DND-41 (cell line): ENCODE data around the gene ZDHHC6.

Experiments
- ATAC-seq: fragments of 200-7000 bp; cut with Tn5 transposase; 3 replicates; pipeline ENCODE4 v1.9.1; 2021; ENCODE audit warnings: low read depth; ENCODE audit not compliant: insufficient read depth
- DNase-seq: peaks from one replicate; pipeline ENCODE4 v3.0.0-alpha.2; 2020
- H2AFZ ChIP-seq: 2 replicates; pipeline ENCODE4 v1.6.0; 2012; ENCODE audit warnings: low read depth, low read length
- H3K27ac ChIP-seq: 2 replicates; pipeline ENCODE4 v1.5.1; 2012; ENCODE audit warnings: low read length, inconsistent platforms
- H3K27me3 ChIP-seq: fragments of 200-600 bp; sonication (generic); 2 replicates; pipeline ENCODE4 v1.6.0; 2012; ENCODE audit warnings: low read length, mild to moderate bottlenecking, inconsistent platforms; ENCODE audit not compliant: insufficient read depth, poor library complexity
- H3K36me3 ChIP-seq: 2 replicates; pipeline ENCODE4 v1.5.1; 2012; ENCODE audit warnings: low read length, inconsistent platforms; ENCODE audit not compliant: insufficient read depth
- H3K4me1 ChIP-seq: 2 replicates; pipeline ENCODE4 v1.5.1; 2012; ENCODE audit warnings: mild to moderate bottlenecking, low read length; ENCODE audit not compliant: insufficient read depth
- H3K4me2 ChIP-seq: 2 replicates; pipeline ENCODE4 v1.6.0; 2012; ENCODE audit warnings: mild to moderate bottlenecking, moderate library complexity, low read length, inconsistent platforms; ENCODE audit not compliant: insufficient read depth
- H3K4me3 ChIP-seq, 2 experiments: fragments of 200-600 bp in 1 of 2; shearing (Covaris generic) in 1 of 2; 2 replicates each; pipeline ENCODE4 v1.5.1; 2012 to 2016; ENCODE audit warnings: inconsistent platforms in 2 of 2, low read length in 2 of 2, mild to moderate bottlenecking in 2 of 2, low read depth in 1 of 2, moderate library complexity in 1 of 2
- H3K79me2 ChIP-seq: 2 replicates; pipeline ENCODE4 v1.6.0; 2012; ENCODE audit warnings: low read length, inconsistent platforms; ENCODE audit not compliant: insufficient read depth
- H3K9ac ChIP-seq: 2 replicates; pipeline ENCODE4 v1.6.0; 2012; ENCODE audit warnings: low read depth, mild to moderate bottlenecking, inconsistent platforms, low read length, moderate library complexity
- H3K9me3 ChIP-seq: 2 replicates; pipeline ENCODE4 v1.5.1; 2012; ENCODE audit warnings: low read length, moderate library complexity, mild to moderate bottlenecking, inconsistent platforms; ENCODE audit not compliant: insufficient read depth, severe bottlenecking
- H4K20me1 ChIP-seq: 2 replicates; pipeline ENCODE4 v1.6.0; 2012; ENCODE audit warnings: low read length; ENCODE audit not compliant: insufficient read depth
- EZH2 ChIP-seq: IDR thresholded peaks from 3 replicates; pipeline ENCODE4 v1.6.1; 2012; ENCODE audit warnings: borderline replicate concordance, low read depth, mild to moderate bottlenecking, moderate library complexity, low read length, inconsistent platforms; ENCODE audit not compliant: severe bottlenecking
- TF ChIP-seq, protein P1 (sequence below): IDR thresholded peaks from 2 replicates; pipeline ENCODE4 v1.5.1; 2012; ENCODE audit warnings: borderline replicate concordance, low read length, moderate library complexity, mild to moderate bottlenecking; ENCODE audit not compliant: poor library complexity, severe bottlenecking; ENCODE audit errors: extremely low read depth

ZDHHC6 gene

DNA sequence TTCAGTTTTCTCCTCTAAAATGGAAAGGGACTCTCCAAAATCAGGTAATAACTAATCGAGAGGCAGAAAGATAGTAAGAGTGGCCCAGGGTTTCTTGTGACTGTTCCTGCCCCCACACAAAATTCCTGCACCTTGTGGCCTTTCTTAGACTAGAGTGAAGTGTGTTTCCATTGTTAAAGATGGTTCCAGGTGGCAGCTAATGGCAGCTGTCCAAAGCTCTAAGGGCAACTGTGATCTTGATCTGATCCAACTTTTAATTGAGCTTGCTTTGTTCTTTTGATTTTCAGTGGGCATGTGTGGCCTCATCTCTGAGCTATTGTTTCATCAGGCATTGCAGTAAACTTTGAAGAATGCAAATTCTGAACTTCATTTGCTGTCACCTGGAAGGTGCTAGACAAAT lies 53.4 kb downstream of the ZDHHC6 start:
- no peak for DNase-seq
- no peak for TF ChIP-seq EZH2
- TF ChIP-seq, protein P1, sequence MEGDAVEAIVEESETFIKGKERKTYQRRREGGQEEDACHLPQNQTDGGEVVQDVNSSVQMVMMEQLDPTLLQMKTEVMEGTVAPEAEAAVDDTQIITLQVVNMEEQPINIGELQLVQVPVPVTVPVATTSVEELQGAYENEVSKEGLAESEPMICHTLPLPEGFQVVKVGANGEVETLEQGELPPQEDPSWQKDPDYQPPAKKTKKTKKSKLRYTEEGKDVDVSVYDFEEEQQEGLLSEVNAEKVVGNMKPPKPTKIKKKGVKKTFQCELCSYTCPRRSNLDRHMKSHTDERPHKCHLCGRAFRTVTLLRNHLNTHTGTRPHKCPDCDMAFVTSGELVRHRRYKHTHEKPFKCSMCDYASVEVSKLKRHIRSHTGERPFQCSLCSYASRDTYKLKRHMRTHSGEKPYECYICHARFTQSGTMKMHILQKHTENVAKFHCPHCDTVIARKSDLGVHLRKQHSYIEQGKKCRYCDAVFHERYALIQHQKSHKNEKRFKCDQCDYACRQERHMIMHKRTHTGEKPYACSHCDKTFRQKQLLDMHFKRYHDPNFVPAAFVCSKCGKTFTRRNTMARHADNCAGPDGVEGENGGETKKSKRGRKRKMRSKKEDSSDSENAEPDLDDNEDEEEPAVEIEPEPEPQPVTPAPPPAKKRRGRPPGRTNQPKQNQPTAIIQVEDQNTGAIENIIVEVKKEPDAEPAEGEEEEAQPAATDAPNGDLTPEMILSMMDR, result no peak
- Histone ChIP-seq H3K4me1 (peaks cover 15% of the 10 kb centered on the region), H3K4me2 (no peak overlapping the region), H3K4me3 (no peak overlapping the region), H3K27ac (no peak overlapping the region), H3K79me2 (no peaks in the 10 kb centered on the region), H3K27me3 (no peaks in the 10 kb centered on the region), H3K36me3 (peaks cover 20% of the 10 kb centered on the region), H2AFZ (no peak overlapping the region), H3K9me3 (no peaks in the 10 kb centered on the region), H3K9ac (no peak overlapping the region), H4K20me1 (0 out of 2 replicates have a peak, but pooled peaks cover 3% of the 10 kb centered on the region)
- no peak for ATAC-seq

DNA sequence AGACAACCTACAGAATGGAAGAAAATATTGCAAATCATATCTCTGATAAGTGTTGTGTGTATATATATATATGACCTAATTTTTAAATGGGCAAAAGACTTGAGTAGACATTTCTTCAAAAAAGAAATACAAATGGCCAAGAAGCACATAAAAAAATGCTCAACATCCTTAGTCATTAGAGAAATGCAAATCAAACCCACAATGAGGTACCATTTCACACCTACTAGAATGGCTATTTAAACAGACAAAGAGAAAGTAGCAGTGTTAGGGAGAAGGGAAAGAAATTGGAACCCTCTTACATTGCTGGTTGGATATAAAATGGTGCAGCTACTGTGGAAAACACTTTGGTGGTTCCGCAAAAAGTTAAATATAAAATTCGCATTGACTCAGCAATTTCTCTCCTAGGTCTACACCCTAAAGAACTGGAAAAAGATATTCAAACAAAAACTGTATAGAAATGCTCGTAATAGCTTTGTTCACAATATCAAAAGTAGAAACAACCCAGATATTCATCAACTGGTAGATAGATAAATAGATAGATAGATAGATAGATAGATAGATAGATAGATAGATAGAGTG lies 56.5 kb downstream of the ZDHHC6 start:
- ATAC-seq (no peak), DNase-seq (no peak)
- Histone ChIP-seq H3K4me2 (no peak overlapping the region), H3K79me2 (no peaks in the 10 kb centered on the region), H3K36me3 (no peaks in the 10 kb centered on the region; the same call in 1 of the 2 replicates), H4K20me1 (0 out of 2 replicates have a peak, but pooled peaks cover 3% of the 10 kb centered on the region), H3K4me3 (no peak overlapping the region), H3K9ac (no peak overlapping the region), H3K4me1 (peaks cover 15% of the 10 kb centered on the region), H3K27me3 (no peaks in the 10 kb centered on the region), H3K27ac (no peak overlapping the region), H3K9me3 (no peaks in the 10 kb centered on the region), H2AFZ (no peak overlapping the region)
- TF ChIP-seq, protein P1, result no peak
- no peak for TF ChIP-seq EZH2

DNA sequence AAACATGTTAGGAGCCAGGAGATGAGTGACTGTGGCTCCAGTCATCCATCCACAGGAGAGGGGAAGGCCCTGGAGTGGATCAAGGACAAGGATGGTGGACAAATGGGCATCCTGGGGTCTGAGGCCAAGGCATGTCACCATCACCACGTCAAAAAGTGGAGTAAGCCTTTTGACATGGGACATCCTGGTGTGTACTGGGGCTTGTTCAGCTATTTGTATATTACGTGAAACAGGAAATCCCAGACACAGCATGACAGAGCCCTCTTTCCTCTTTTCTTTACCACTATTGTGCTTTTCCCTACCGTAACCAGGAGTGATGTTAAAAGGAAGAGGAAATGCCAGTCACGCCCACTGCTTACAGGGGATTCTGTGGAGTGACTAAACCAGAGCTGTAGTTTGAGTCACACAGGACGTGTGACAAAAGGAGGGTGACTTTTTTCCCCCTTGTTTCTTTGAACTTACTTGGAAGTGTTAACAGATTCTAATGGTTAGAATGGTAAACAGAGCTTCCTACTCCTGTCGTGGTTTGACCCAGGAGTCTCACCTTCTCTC lies 57.4 kb downstream of the ZDHHC6 start:
- no peaks in the 10 kb centered on the region for H3K9me3 ChIP-seq
- TF ChIP-seq, protein P1, result no peak
- no peak for TF ChIP-seq EZH2
- no peaks in the 10 kb centered on the region for H3K79me2 ChIP-seq
- peak overlapping the region; percentile 61 for H3K27ac ChIP-seq
- ATAC-seq (peak; percentile 85), DNase-seq (peak; percentile 50)
- H3K4me2 ChIP-seq, result peak overlapping the region; percentile 10; the same call in 1 of the 2 replicates
- H3K4me3 ChIP-seq, result no peak overlapping the region
- H2AFZ ChIP-seq, result no peak overlapping the region; the same call in 1 of the 2 replicates
- 0 out of 2 replicates have a peak, but pooled peaks cover 3% of the 10 kb centered on the region for H4K20me1 ChIP-seq
- no peaks in the 10 kb centered on the region for H3K27me3 ChIP-seq
- H3K9ac ChIP-seq, result no peak overlapping the region
- no peaks in the 10 kb centered on the region for H3K36me3 ChIP-seq
- H3K4me1 ChIP-seq, result peaks cover 15% of the 10 kb centered on the region
